Adrenal gland (tissue), 12 donors: Measurements from ENCODE around the gene PAMR1. TPM values are rescaled to one million over a fixed set of nuclear protein-coding genes. Genes with fewer than 3 reads are reported as not detected.
A peak's percentile ranks its signal among the peaks of the same experiment; 100 is the strongest.

ENCODE experiments used
- DNase-seq, 7 donors: peaks; one replicate each; pipeline ENCODE4 v3.0.0-alpha.2; 2019 to 2020
- H3K27ac ChIP-seq, 5 donors: fragments of 200-600 bp; sonication (generic) in 4 of 5; 1 replicate in 3 of 5; 2 replicates in 2 of 5; pipeline versions ENCODE4 v1.5.1 to v1.8.0; 2016 to 2020; ENCODE audit warnings: mild to moderate bottlenecking in 1 of 5
- H3K27me3 ChIP-seq: fragments of 200-600 bp; 2 replicates; pipeline ENCODE4 v1.8.0; 2021
- H3K36me3 ChIP-seq, 2 donors: fragments of 200-600 bp; replicated peaks in 1 of 2; 1 replicate in 1 of 2; 2 replicates in 1 of 2; pipeline versions ENCODE4 v1.5.1 to v1.8.0; 2018 to 2022
- H3K4me1 ChIP-seq, 2 donors: fragments of 200-600 bp; replicated peaks in 1 of 2; 1 replicate in 1 of 2; 2 replicates in 1 of 2; pipeline versions ENCODE4 v1.5.1 to v1.8.0; 2018 to 2021
- H3K4me3 ChIP-seq, 4 donors: fragments of 200-600 bp; sonication (generic) in 3 of 4; one replicate each; pipeline ENCODE4 v1.5.1; 2016 to 2018
- H3K9me3 ChIP-seq, 3 donors: fragments of 200-600 bp; sonication (generic) in 1 of 3; replicated peaks in 1 of 3; 1 replicate in 2 of 3; 2 replicates in 1 of 3; pipeline versions ENCODE4 v1.5.1 to v1.8.0; 2016 to 2021
- POLR2A ChIP-seq, 2 donors: fragments of 450-650 bp; IDR thresholded peaks; one replicate each; pipeline ENCODE4 v1.6.1; 2017; ENCODE audit warnings: antibody characterized with exemption in 2 of 2, mild to moderate bottlenecking in 2 of 2, moderate library complexity in 1 of 2
- WGBS, 4 donors: extraction: QIAGEN DNeasy Blood & Tissue Kit in 2 of 4; methylation state at CpG; one replicate each; pipeline versions ENCODE4 v1.1.5 to v1.1.7; 2013 to 2017; 5-methylcytosine and 5-hydroxymethylcytosine counted together
- intact Hi-C, 2 donors: fragments of 100-400 bp; cut with DNase I; formaldehyde crosslinking; loops; one replicate each; pipeline versions ENCODE4 v1.14.1 to v1.15.0; 2022 to 2023
- polyA plus RNA-seq, 3 donors: library from polyadenylated mRNA; stranded (reverse); fragments of 200-250 nt in 2 of 3; fragments of 350-450 nt in 1 of 3; fragmentation: Illumina TruSeq in 1 of 3; extraction: RNeasy Lipid Tissue Mini Kit (QIAGEN cat#74804) in 1 of 3; gene quantifications; one replicate each; pipeline ENCODE4 v1.2.3, GENCODE V29; 2013 to 2014
- total RNA-seq, 9 donors: library from RNA; depleted of rRNA in 4 of 9; stranded (reverse); fragments of >200 nt in 4 of 9; fragments of 120-200 nt in 1 of 9; fragmentation: NEBNext Ultra II Directional in 1 of 9; extraction: Animal tissue kit (Norgen Biotek cat#: 25700) in 1 of 9; gene quantifications; one replicate each; pipeline versions ENCODE4 v1.1.0 to v1.2.4, GENCODE V29; 2013 to 2023
- TF ChIP-seq, protein P1 (sequence below), 6 experiments: fragments of 450-650 bp in 4 of 6; fragments of 200-600 bp in 2 of 6; sonication (generic) in 1 of 6; IDR thresholded peaks; 1 replicate in 5 of 6; 2 replicates in 1 of 6; pipeline versions ENCODE4 v1.5.1 to v1.8.0; 2016 to 2021; ENCODE audit warnings: antibody characterized with exemption in 6 of 6, mild to moderate bottlenecking in 2 of 6, moderate library complexity in 1 of 6
- donor health status: healthy with polysubstance abuse.
- donor health status: Bipolar disorder and iron deficiency.
- donor health status: DM: yes; HTN: yes; CAD: no.
- donor health status: DM: no; HTN: no; CAD: no.
- donor health status: DM: no; HTN: no; CAD: no.
- donor health status: DM: yes; HTN: yes; CAD: no.

Gene PAMR1
- total and polyA plus RNA-seq, 12 donors = 4.3 to 25.7 (median 11.2) TPM

DNA sequence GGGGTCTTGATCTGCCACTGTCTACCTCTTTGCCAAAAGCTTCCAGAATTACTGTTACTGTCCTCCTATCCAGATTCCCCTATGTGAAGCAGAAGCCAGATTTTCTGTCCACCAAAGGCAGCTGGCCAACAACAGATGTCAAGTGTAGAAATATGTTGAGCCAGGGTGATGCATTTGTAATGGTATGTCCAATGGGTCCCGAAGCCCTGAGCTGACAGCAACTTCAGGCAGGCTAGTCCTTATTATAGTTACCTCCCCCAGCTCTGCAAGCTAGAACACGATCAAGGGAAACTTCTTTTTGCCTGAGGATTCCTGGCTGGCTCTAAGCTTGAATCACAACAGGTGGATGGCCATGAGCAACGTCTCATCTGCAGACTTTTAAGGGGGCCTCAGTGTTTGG is 10.2 kb downstream of the PAMR1 start:
- TF ChIP-seq, protein P1, sequence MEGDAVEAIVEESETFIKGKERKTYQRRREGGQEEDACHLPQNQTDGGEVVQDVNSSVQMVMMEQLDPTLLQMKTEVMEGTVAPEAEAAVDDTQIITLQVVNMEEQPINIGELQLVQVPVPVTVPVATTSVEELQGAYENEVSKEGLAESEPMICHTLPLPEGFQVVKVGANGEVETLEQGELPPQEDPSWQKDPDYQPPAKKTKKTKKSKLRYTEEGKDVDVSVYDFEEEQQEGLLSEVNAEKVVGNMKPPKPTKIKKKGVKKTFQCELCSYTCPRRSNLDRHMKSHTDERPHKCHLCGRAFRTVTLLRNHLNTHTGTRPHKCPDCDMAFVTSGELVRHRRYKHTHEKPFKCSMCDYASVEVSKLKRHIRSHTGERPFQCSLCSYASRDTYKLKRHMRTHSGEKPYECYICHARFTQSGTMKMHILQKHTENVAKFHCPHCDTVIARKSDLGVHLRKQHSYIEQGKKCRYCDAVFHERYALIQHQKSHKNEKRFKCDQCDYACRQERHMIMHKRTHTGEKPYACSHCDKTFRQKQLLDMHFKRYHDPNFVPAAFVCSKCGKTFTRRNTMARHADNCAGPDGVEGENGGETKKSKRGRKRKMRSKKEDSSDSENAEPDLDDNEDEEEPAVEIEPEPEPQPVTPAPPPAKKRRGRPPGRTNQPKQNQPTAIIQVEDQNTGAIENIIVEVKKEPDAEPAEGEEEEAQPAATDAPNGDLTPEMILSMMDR (IDR thresholded peaks at IDR 0.05) = no peak
- no peak for TF ChIP-seq POLR2A (IDR thresholded peaks at IDR 0.05)
- Histone ChIP-seq H3K9me3 (no peaks in the 10 kb centered on the region), H3K4me1 (no peaks in the 10 kb centered on the region), H3K4me3 (no peak overlapping the region), H3K36me3 (no peaks in the 10 kb centered on the region), H3K27ac (no peak overlapping the region), H3K27me3 (no peaks in the 10 kb centered on the region)
- intact Hi-C loops = no loop called here
- WGBS, 4 donors = 20 to 64% (median 49%) methylated on average over 3 of the region's 3 CpGs
- DNase-seq = no peak

DNA sequence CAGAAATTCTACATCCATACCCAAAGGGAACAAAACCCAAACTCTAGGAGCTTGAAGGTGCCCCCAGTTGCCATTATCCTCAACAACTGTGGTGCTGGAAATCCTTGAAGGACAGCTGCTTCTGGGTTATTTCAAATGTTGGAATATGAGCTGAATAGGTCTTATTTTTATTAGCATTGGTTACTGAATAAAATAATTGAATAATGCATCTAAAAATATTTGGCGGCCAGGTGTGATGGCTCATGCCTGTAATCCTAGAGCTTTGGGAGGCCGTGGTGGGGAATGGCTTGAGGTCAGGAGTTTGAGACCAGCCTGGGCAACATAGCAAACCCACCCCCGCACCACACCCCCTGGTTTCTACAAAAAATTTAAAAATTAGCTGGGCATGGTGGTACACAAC is 10.9 kb downstream of the PAMR1 start:
- H3K9me3 ChIP-seq = no peaks in the 10 kb centered on the region
- no peak for DNase-seq
- H3K27me3 ChIP-seq = no peaks in the 10 kb centered on the region
- H3K36me3 ChIP-seq = no peaks in the 10 kb centered on the region
- 85 to 98% (median 87%) methylated on average over 3 of the region's 3 CpGs for WGBS, 4 donors
- H3K4me1 ChIP-seq = no peaks in the 10 kb centered on the region
- intact Hi-C loops = no loop called here
- no peak overlapping the region for H3K4me3 ChIP-seq
- H3K27ac ChIP-seq = no peak overlapping the region
- TF ChIP-seq, protein P1 (IDR thresholded peaks at IDR 0.05) = no peak
- no peak for TF ChIP-seq POLR2A (IDR thresholded peaks at IDR 0.05)

DNA sequence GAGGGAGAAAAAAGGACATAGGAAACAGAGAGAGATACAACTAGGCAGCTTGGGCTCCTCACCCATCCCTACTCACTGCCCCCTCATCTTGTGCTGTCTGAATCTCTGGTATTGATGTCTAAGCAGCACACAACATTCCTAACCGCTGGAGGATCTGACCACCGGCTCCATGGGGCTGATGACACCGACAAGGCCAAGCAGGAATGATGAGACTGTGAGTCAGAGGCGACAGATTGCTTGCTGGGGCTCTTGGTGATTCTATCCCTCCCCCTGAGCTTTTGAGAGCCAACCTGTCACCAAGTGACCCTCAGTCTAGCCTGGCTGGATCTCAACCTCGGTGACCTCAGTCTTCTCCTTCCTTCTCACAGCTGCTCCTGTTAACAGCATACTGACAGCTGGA is 13.8 kb downstream of the PAMR1 start:
- no peaks in the 10 kb centered on the region for H3K27me3 ChIP-seq
- no peaks in the 10 kb centered on the region for H3K9me3 ChIP-seq
- H3K4me1 ChIP-seq = no peaks in the 10 kb centered on the region
- no peak overlapping the region for H3K4me3 ChIP-seq
- WGBS, 4 donors = 29 to 57% (median 40%) methylated on average over 5 of the region's 5 CpGs
- intact Hi-C loops = no loop called here
- H3K27ac ChIP-seq = no peak overlapping the region
- no peaks in the 10 kb centered on the region for H3K36me3 ChIP-seq
- peak; percentile 39 to 64 (median 62) for DNase-seq
- no peak for TF ChIP-seq POLR2A (IDR thresholded peaks at IDR 0.05)
- TF ChIP-seq, protein P1 (IDR thresholded peaks at IDR 0.05) = no peak

DNA sequence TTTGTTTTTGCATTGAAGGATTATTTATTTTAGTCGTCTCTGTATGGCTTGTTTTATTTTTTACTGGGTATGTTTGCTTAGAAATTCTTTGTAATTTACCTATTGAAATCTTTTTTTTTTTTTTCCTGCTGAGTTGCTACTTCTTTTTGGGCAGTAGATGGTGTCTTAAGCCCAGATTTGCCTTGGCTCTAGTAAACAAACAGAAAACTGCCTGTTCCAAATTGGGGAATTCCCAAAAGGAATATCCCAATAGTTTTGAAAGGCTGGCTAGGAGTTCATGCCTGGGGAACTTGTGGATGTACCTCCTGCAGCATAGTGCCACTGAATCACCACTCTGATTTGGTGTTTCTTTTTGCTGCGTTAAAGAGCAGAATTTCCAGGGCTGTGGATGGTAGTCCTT is 17.7 kb downstream of the PAMR1 start:
- Histone ChIP-seq H3K27ac (no peak overlapping the region), H3K4me1 (no peaks in the 10 kb centered on the region), H3K27me3 (no peaks in the 10 kb centered on the region), H3K4me3 (no peak overlapping the region), H3K36me3 (no peaks in the 10 kb centered on the region), H3K9me3 (no peaks in the 10 kb centered on the region)
- intact Hi-C loops = no loop called here
- TF ChIP-seq, protein P1 (IDR thresholded peaks at IDR 0.05) = no peak
- no peak for TF ChIP-seq POLR2A (IDR thresholded peaks at IDR 0.05)
- WGBS, 4 donors = 84 to 92% (median 87%) methylated on average over 2 of the region's 2 CpGs
- no peak for DNase-seq
